ENCODE data around the gene AOPEP.

DNA sequence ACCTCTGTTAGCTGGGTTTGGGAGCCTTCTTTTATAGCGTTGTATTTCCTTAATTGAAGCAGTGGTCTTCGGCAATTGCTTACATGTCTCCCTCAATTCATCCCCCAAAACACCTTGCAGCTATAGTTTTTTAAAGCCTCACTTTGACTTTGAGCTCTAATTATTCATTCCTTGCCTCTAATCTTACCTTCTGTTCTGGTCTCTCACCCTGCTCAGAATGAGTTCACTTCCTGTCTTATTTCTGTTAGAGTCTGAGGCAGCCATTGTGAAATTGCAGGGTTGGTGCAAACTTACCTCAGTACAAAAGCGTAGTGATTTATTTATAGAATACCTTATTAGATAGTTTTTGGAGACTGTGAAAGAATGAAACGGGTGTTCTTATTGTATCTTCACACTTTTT is 35.0 kb downstream of the AOPEP start:
- TF ChIP-seq, protein P1, sequence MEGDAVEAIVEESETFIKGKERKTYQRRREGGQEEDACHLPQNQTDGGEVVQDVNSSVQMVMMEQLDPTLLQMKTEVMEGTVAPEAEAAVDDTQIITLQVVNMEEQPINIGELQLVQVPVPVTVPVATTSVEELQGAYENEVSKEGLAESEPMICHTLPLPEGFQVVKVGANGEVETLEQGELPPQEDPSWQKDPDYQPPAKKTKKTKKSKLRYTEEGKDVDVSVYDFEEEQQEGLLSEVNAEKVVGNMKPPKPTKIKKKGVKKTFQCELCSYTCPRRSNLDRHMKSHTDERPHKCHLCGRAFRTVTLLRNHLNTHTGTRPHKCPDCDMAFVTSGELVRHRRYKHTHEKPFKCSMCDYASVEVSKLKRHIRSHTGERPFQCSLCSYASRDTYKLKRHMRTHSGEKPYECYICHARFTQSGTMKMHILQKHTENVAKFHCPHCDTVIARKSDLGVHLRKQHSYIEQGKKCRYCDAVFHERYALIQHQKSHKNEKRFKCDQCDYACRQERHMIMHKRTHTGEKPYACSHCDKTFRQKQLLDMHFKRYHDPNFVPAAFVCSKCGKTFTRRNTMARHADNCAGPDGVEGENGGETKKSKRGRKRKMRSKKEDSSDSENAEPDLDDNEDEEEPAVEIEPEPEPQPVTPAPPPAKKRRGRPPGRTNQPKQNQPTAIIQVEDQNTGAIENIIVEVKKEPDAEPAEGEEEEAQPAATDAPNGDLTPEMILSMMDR (IDR thresholded peaks at IDR 0.05) = no peak
- no peak for TF ChIP-seq POLR2A (IDR thresholded peaks at IDR 0.05)
